HepG2 (cell line): ENCODE measurements around the gene ABHD2. TPM values are rescaled to one million over a fixed set of nuclear protein-coding genes. Genes with fewer than 3 reads are reported as not detected.

Source experiments
- AGO2 ChIP-seq: fragments of 200-400 bp; formaldehyde crosslinking; optimal IDR thresholded peaks from 2 replicates; pipeline ENCODE3; 2017; ENCODE audit warnings: mild to moderate bottlenecking, low read depth, low read length, moderate library complexity
- ATF3 ChIP-seq: sonication (generic); formaldehyde crosslinking; IDR thresholded peaks from 2 replicates; pipeline ENCODE4 v1.4.0; 2020; ENCODE audit warnings: missing genetic modification reagents
- ATF7-NPFF ChIP-seq: sonication (generic); formaldehyde crosslinking; IDR thresholded peaks from 2 replicates; pipeline ENCODE4 v1.8.1; 2023; ENCODE audit warnings: mild to moderate bottlenecking, low read depth, missing genetic modification reagents, moderate library complexity
- CREBL2 ChIP-seq: sonication (generic); formaldehyde crosslinking; IDR thresholded peaks from 2 replicates; pipeline ENCODE4 v1.8.1; 2023; ENCODE audit warnings: missing genetic modification reagents, mild to moderate bottlenecking, borderline replicate concordance
- FOXC1 ChIP-seq: sonication (generic); formaldehyde crosslinking; IDR thresholded peaks from 2 replicates; pipeline ENCODE4 v1.8.0; 2022; ENCODE audit warnings: mild to moderate bottlenecking, missing genetic modification reagents, borderline replicate concordance
- FOXO1 ChIP-seq: sonication (generic); formaldehyde crosslinking; IDR thresholded peaks from 2 replicates; pipeline ENCODE4 v1.4.0; 2020; ENCODE audit warnings: missing genetic modification reagents
- HIVEP1 ChIP-seq: sonication (generic); formaldehyde crosslinking; IDR thresholded peaks from 2 replicates; pipeline ENCODE4 v1.4.0; 2020; ENCODE audit warnings: mild to moderate bottlenecking, missing genetic modification reagents
- MAX ChIP-seq: IDR thresholded peaks from 2 replicates; pipeline ENCODE4 v1.6.1; 2012; ENCODE audit warnings: inconsistent platforms
- MXI1 ChIP-seq: IDR thresholded peaks from 3 replicates; pipeline ENCODE4 v1.6.1; 2012; ENCODE audit warnings: low read depth, low read length, inconsistent platforms, borderline replicate concordance
- NFE2L1 ChIP-seq: sonication (generic); formaldehyde crosslinking; IDR thresholded peaks from 2 replicates; pipeline ENCODE4 v1.4.0; 2020; ENCODE audit warnings: missing genetic modification reagents, mild to moderate bottlenecking, borderline replicate concordance
- POGZ ChIP-seq: sonication (generic); formaldehyde crosslinking; IDR thresholded peaks from 2 replicates; pipeline ENCODE4 v1.4.0; 2020; ENCODE audit warnings: mild to moderate bottlenecking, missing genetic modification reagents
- SIN3B ChIP-seq: fragments of 150-350 bp; IDR thresholded peaks from 2 replicates; pipeline ENCODE4 v1.6.1; 2014; ENCODE audit warnings: low read length
- STAG1 ChIP-seq: sonication (generic); formaldehyde crosslinking; IDR thresholded peaks from 2 replicates; pipeline ENCODE4 v1.4.0; 2020; ENCODE audit warnings: missing genetic modification reagents
- TAF15 ChIP-seq: fragments of 200-400 bp; formaldehyde crosslinking; IDR thresholded peaks from one replicate; pipeline ENCODE4 v1.6.1; 2018; ENCODE audit warnings: mild to moderate bottlenecking, low read depth, low read length; ENCODE audit not compliant: poor library complexity, severe bottlenecking
- THAP8 ChIP-seq: sonication (generic); formaldehyde crosslinking; IDR thresholded peaks from 2 replicates; pipeline ENCODE4 v1.5.1; 2020; ENCODE audit warnings: missing genetic modification reagents, mild to moderate bottlenecking, borderline replicate concordance
- TRIM22 ChIP-seq: fragments of 450-650 bp; IDR thresholded peaks from 2 replicates; pipeline ENCODE4 v1.6.1; 2017
- WIZ ChIP-seq: sonication (generic); formaldehyde crosslinking; IDR thresholded peaks from 2 replicates; pipeline ENCODE4 v1.5.1; 2020; ENCODE audit warnings: mild to moderate bottlenecking, missing genetic modification reagents
- ZBTB26 ChIP-seq: IDR thresholded peaks from 2 replicates; pipeline ENCODE4 v1.6.1; 2016; ENCODE audit warnings: missing compliant biosample characterization, missing genetic modification reagents, borderline replicate concordance
- ZGPAT ChIP-seq: IDR thresholded peaks from 2 replicates; pipeline ENCODE4 v1.6.1; 2016; ENCODE audit warnings: mild to moderate bottlenecking
- ZNF441 ChIP-seq: sonication (generic); formaldehyde crosslinking; IDR thresholded peaks from 2 replicates; pipeline ENCODE4 v1.7.0; 2021; ENCODE audit warnings: missing genetic modification reagents, borderline replicate concordance
- ZNF800 ChIP-seq: sonication (generic); formaldehyde crosslinking; IDR thresholded peaks from 2 replicates; pipeline ENCODE4 v1.4.0; 2020; ENCODE audit warnings: missing genetic modification reagents
- polyA plus RNA-seq, 8 experiments: library from polyadenylated mRNA; depleted of rRNA in 3 of 8; stranded (reverse) in 7 of 8; unstranded in 1 of 8; fragments of >200 nt; fragmentation: Illumina TruSeq in 4 of 8; extraction: Trizol in 4 of 8; gene quantifications; 2 replicates each; pipeline versions ENCODE4 v1.2.1 to v1.2.3, GENCODE V29; 2011 to 2016; ENCODE audit warnings: low read depth in 4 of 8, missing spikeins in 1 of 8, mixed read lengths in 1 of 8; ENCODE audit not compliant: insufficient read depth in 1 of 8
- total RNA-seq, 5 experiments: library from RNA; depleted of rRNA; stranded (reverse); fragments of >200 nt; fragmentation: Illumina TruSeq; extraction: Trizol; gene quantifications; 2 replicates each; pipeline ENCODE4 v1.2.3, GENCODE V29; 2016; ENCODE audit warnings: low read depth in 1 of 5

ABHD2 gene
- total and polyA plus RNA-seq, 2 of the 13 experiments (the other 11 are each of a cell fraction or from before 2014, with no cell fraction given), result 14.8 to 22.4 TPM

GRCh38 chr15:89243691-89244573 lies 155.7 kb downstream of the ABHD2 start, which contains the start of gene FANCI (continued):
- TF ChIP-seq ATF7-NPFF (CRISPR knock-in tag) (peak; percentile 50; the same call in 1 of the 2 replicates), MAX (peak; percentile 93), FOXC1 (CRISPR knock-in tag) (peak; percentile 68; the same call in 1 of the 2 replicates), STAG1 (CRISPR knock-in tag) (peak; percentile 77), TRIM22 (no peak), ZBTB26 (no peak; the same call in 1 of the 2 replicates), WIZ (CRISPR knock-in tag) (no peak; the same call in 1 of the 2 replicates), THAP8 (CRISPR knock-in tag) (0 out of 2 replicates have a peak, but pooled peaks have one; percentile 49), ATF3 (CRISPR knock-in tag) (no peak), POGZ (peak; percentile 86), HIVEP1 (CRISPR knock-in tag) (no peak), CREBL2 (CRISPR knock-in tag) (no peak; the same call in 1 of the 2 replicates), ZNF800 (CRISPR knock-in tag) (no peak; the same call in 1 of the 2 replicates), FOXO1 (CRISPR knock-in tag) (peak; percentile 33; the same call in 1 of the 2 replicates), ZGPAT (CRISPR knock-in tag) (peak; percentile 73; the same call in 1 of the 2 replicates), TAF15 (peak; percentile 95), MXI1 (peak; percentile 97), AGO2 (no peak), SIN3B (peak; percentile 98), ZNF441 (peak; percentile 63), NFE2L1 (no peak)
